Endothelial cell of umbilical vein (primary cell): Measurements from ENCODE around the gene TPM2. TPM values are rescaled to one million over a fixed set of nuclear protein-coding genes. Genes with fewer than 3 reads are reported as not detected.

Experiments
- BruUV-seq: library from RNA; stranded (reverse); fragments of 400-500 nt; replicated peaks from 2 replicates; lab custom pipeline; 2021; lab: Mats Ljungman, UMichigan
- CTCF ChIA-PET: fragments of 300-600, 350-600 bp; sonication (Branson Sonifier 250); formaldehyde crosslinking; loops from one replicate; lab custom pipeline; 2021; ENCODE audit warnings: antibody characterized with exemption, inconsistent platforms; lab: Charles Lee
- POLR2A ChIA-PET: fragments of 300-600, 350-600 bp; sonication (Branson Sonifier 250); formaldehyde crosslinking; loops from one replicate; lab custom pipeline; 2021; ENCODE audit warnings: antibody characterized with exemption, inconsistent platforms; lab: Charles Lee
- DNase-seq: peaks from one replicate; pipeline ENCODE4 v3.0.0-alpha.2; 2011; ENCODE audit warnings: low read depth, low spot score
- FAIRE-seq: peaks from 2 replicates; lab custom pipeline; 2011; peaks lifted over from hg19 to GRCh38; lab: Jason Lieb, UNC
- H2AFZ ChIP-seq: 2 replicates; pipeline ENCODE4 v1.6.0; 2012; ENCODE audit warnings: low read depth, low read length, control low read depth, inconsistent platforms
- H3K27ac ChIP-seq: 2 replicates; pipeline ENCODE4 v1.5.1; 2011; ENCODE audit warnings: low read depth, mild to moderate bottlenecking, control low read depth, low read length, moderate library complexity; ENCODE audit not compliant: insufficient read depth
- H3K27me3 ChIP-seq, 2 experiments: 2 replicates each; pipeline versions ENCODE4 v1.6.0 to v1.6.1; 2011; ENCODE audit warnings: low read length in 2 of 2, mixed read lengths in 1 of 2; ENCODE audit not compliant: control insufficient read depth in 2 of 2, insufficient read depth in 2 of 2
- H3K36me3 ChIP-seq, 2 experiments: 2 replicates in 1 of 2; 3 replicates in 1 of 2; pipeline ENCODE4 v1.5.1; 2011; ENCODE audit warnings: low read length in 2 of 2, mild to moderate bottlenecking in 1 of 2, moderate library complexity in 1 of 2; ENCODE audit not compliant: control insufficient read depth in 2 of 2, insufficient read depth in 2 of 2; ENCODE audit errors: extremely low read depth in 1 of 2
- H3K4me1 ChIP-seq: 3 replicates; pipeline ENCODE4 v1.5.1; 2011; ENCODE audit warnings: mild to moderate bottlenecking, low read length; ENCODE audit not compliant: control insufficient read depth, insufficient read depth; ENCODE audit errors: extremely low read depth
- H3K4me2 ChIP-seq: 2 replicates; pipeline ENCODE4 v1.6.1; 2011; ENCODE audit warnings: low read length, control low read depth, mixed read lengths; ENCODE audit not compliant: insufficient read depth
- H3K4me3 ChIP-seq, 3 experiments: fragments of 200-600 bp in 1 of 3; sonication (generic), shearing (Covaris generic) in 1 of 3; replicated peaks in 1 of 3; 2 replicates each; pipeline ENCODE4 v1.5.1; 2011 to 2016; ENCODE audit warnings: control low read depth in 3 of 3, low read length in 3 of 3, mild to moderate bottlenecking in 2 of 3, inconsistent platforms in 1 of 3, low read depth in 1 of 3, moderate library complexity in 1 of 3; ENCODE audit not compliant: insufficient read depth in 1 of 3
- H3K79me2 ChIP-seq: 2 replicates; pipeline ENCODE4 v1.6.0; 2012; ENCODE audit warnings: low read length, inconsistent platforms; ENCODE audit not compliant: control insufficient read depth, insufficient read depth
- H3K9ac ChIP-seq: replicated peaks from 2 replicates; pipeline ENCODE3; 2011; ENCODE audit warnings: low read length, control low read depth; ENCODE audit not compliant: insufficient read depth; ENCODE audit errors: extremely low read depth
- H3K9me1 ChIP-seq: replicated peaks from 3 replicates; pipeline ENCODE4 v1.6.0; 2011; ENCODE audit warnings: mild to moderate bottlenecking, low read length; ENCODE audit not compliant: control insufficient read depth, insufficient read depth; ENCODE audit errors: extremely low read depth
- H3K9me3 ChIP-seq: replicated peaks from 2 replicates; pipeline ENCODE4 v1.5.1; 2012; ENCODE audit warnings: low read length, inconsistent platforms; ENCODE audit not compliant: control insufficient read depth, insufficient read depth
- H4K20me1 ChIP-seq: replicated peaks from 2 replicates; pipeline ENCODE3; 2011; ENCODE audit warnings: mild to moderate bottlenecking, low read length; ENCODE audit not compliant: control insufficient read depth, insufficient read depth; ENCODE audit errors: extremely low read depth
- CTCF ChIP-seq, 2 donors: IDR thresholded peaks; 1 replicate in 1 of 2; 2 replicates in 1 of 2; pipeline ENCODE4 v1.5.1; 2011; ENCODE audit warnings: low read length in 2 of 2, mild to moderate bottlenecking in 2 of 2, moderate library complexity in 2 of 2, control low read depth in 1 of 2, inconsistent platforms in 1 of 2, low read depth in 1 of 2; ENCODE audit not compliant: insufficient read depth in 1 of 2; ENCODE audit errors: extremely low read depth in 1 of 2
- EZH2 ChIP-seq: IDR thresholded peaks from 2 replicates; pipeline ENCODE4 v1.6.1; 2012; ENCODE audit warnings: borderline replicate concordance, low read depth, mild to moderate bottlenecking, moderate library complexity, low read length, inconsistent platforms; ENCODE audit not compliant: severe bottlenecking
- FOS ChIP-seq: IDR thresholded peaks from 2 replicates; pipeline ENCODE4 v1.6.1; 2011; ENCODE audit warnings: mild to moderate bottlenecking, low read length, moderate library complexity, borderline replicate concordance; ENCODE audit not compliant: insufficient read depth
- GATA2 ChIP-seq: IDR thresholded peaks from 2 replicates; pipeline ENCODE4 v1.7.0; 2011; ENCODE audit warnings: low read depth, mild to moderate bottlenecking, moderate library complexity, mixed read lengths, low read length; ENCODE audit not compliant: insufficient read length, insufficient read depth
- JUN ChIP-seq: IDR thresholded peaks from 2 replicates; pipeline ENCODE4 v1.6.1; 2011; ENCODE audit warnings: borderline replicate concordance, low read depth; ENCODE audit not compliant: insufficient read length, insufficient read depth
- MAX ChIP-seq: IDR thresholded peaks from 2 replicates; pipeline ENCODE4 v1.6.1; 2011; ENCODE audit not compliant: insufficient read depth, insufficient read length
- MYC ChIP-seq: IDR thresholded peaks from one replicate; pipeline ENCODE4 v1.6.1; 2011; ENCODE audit warnings: mild to moderate bottlenecking, low read depth, low read length
- POLR2A ChIP-seq: IDR thresholded peaks from 2 replicates; pipeline ENCODE4 v1.6.1; 2012; ENCODE audit warnings: low read depth, mild to moderate bottlenecking, control low read depth, low read length
- POLR2AphosphoS5 ChIP-seq: IDR thresholded peaks from 2 replicates; pipeline ENCODE4 v1.6.1; 2012; ENCODE audit warnings: low read depth, mild to moderate bottlenecking, control low read depth, low read length, moderate library complexity; ENCODE audit not compliant: insufficient read depth
- dilution Hi-C: fragments of 300-500 bp; cut with MboI; formaldehyde crosslinking; loops from one replicate; pipeline ENCODE4 v1.15.0; 2019; ENCODE audit warnings: low sequenced_read_pairs; ENCODE audit not compliant: extremely low pct_ligation_motif_present
- intact Hi-C: fragments of 100-400 bp; cut with micrococcal nuclease; formaldehyde crosslinking; loops from one replicate; pipeline ENCODE4 v1.10.0; 2022
- polyA plus RNA-seq, 4 experiments: library from polyadenylated mRNA; depleted of rRNA in 3 of 4; stranded (reverse) in 3 of 4; unstranded in 1 of 4; fragments of >200 nt; gene quantifications; 2 replicates each; pipeline versions ENCODE4 v1.2.1 to v1.2.3, GENCODE V29; 2011 to 2012; ENCODE audit warnings: missing spikeins in 1 of 4
- total RNA-seq: library from RNA; stranded (reverse); gene quantifications from 2 replicates; pipeline ENCODE4 v1.2.3, GENCODE V29; 2021

TPM2 gene
- total and polyA plus RNA-seq, 2 donors (not counting 3 experiments of a cell fraction or from before 2014, with no cell fraction given), result 144 to 279 TPM

- DNase-seq, result peak; percentile 53
- Histone ChIP-seq H3K27me3 (no peaks in the 10 kb centered on the region), H3K9me3 (no peaks in the 10 kb centered on the region), H3K9me1 (no peaks in the 10 kb centered on the region), H4K20me1 (no peaks in the 10 kb centered on the region), H3K4me2 (peak overlapping the region; percentile 37), H3K79me2 (peaks cover 4% of the 10 kb centered on the region), H3K4me3 (peak overlapping the region in 2 of 3 experiments; percentile 4 to 29), H2AFZ (peak overlapping the region; percentile 45), H3K27ac (peak overlapping the region; percentile 94), H3K36me3 (peaks cover 0 to 8% of the 10 kb centered on the region in 2 experiments), H3K9ac (peak overlapping the region; percentile 14), H3K4me1 (peaks cover 9% of the 10 kb centered on the region)
- ChIA-PET CTCF (interaction anchor here (1.1 to 10.0 kb wide), 10 partner anchors 8 to 134 kb away, joined by 3 to 227 read pairs (median 6); partner anchors contain the start of genes MSMP and TPM2), POLR2A (no interaction called here)
- no TSS peak for BruUV-seq
- TF ChIP-seq FOS (no peak), MAX (no peak), POLR2A (no peak), POLR2AphosphoS5 (no peak), CTCF (IDR thresholded peaks at IDR 0.05; ENCODE audit: extremely low read depth in 1 of 2, insufficient read depth in 1 of 2, low read depth in 1 of 2, low read length in 2 of 2) (no peak), EZH2 (no peak), JUN (no peak), GATA2 (no peak), MYC (no peak)
- intact Hi-C loops, result loop anchor here (1.0 to 5.0 kb wide), 4 partner anchors 53 to 250 kb away; partner anchors contain the start of genes HRCT1, RUSC2 and SPAAR
- dilution Hi-C loops, result no loop called here
- FAIRE-seq, result no peak
These were observed 32.7 kb downstream of the TPM2 start for GRCh38 chr9:35656831-35657545.
